OCI-LY3 (cell line): Measurements from ENCODE around the gene RAI1.
A peak's percentile ranks its signal among the peaks of the same experiment; 100 is the strongest.

ENCODE experiments used
- H2AFZ ChIP-seq: fragments of 200-600, 300-600 bp; shearing (Covaris generic); 2 replicates; pipeline ENCODE4 v1.6.0; 2014; ENCODE audit warnings: antibody characterized with exemption, low read depth, low read length
- H3K27ac ChIP-seq: fragments of 200-600, 300-600 bp; sonication (generic); 2 replicates; pipeline ENCODE4 v1.5.1; 2014; ENCODE audit warnings: mild to moderate bottlenecking, low read length, moderate library complexity, mixed read lengths
- H3K27me3 ChIP-seq: fragments of 200-600, 300-600 bp; sonication (generic); 2 replicates; pipeline ENCODE4 v1.6.1; 2014; ENCODE audit warnings: low read depth, low read length, mixed read lengths
- H3K36me3 ChIP-seq: fragments of 200-600, 300-600 bp; sonication (generic); replicated peaks from 2 replicates; pipeline ENCODE3; 2014; ENCODE audit warnings: low read depth, low read length, mixed read lengths
- H3K4me1 ChIP-seq: fragments of 300-600, 200-600 bp; sonication (generic); 2 replicates; pipeline ENCODE4 v1.6.1; 2014; ENCODE audit warnings: low read length, mixed read lengths
- H3K4me2 ChIP-seq: fragments of 200-600, 300-600 bp; sonication (generic); 2 replicates; pipeline ENCODE4 v1.6.1; 2014; ENCODE audit warnings: low read length, mixed read lengths
- H3K4me3 ChIP-seq: fragments of 300-600, 200-600 bp; sonication (generic); 2 replicates; pipeline ENCODE4 v1.5.1; 2014; ENCODE audit warnings: antibody characterized with exemption, mild to moderate bottlenecking, low read length, moderate library complexity
- H3K79me2 ChIP-seq: fragments of 300-600, 200-600 bp; shearing (Covaris generic); 2 replicates; pipeline ENCODE4 v1.6.1; 2014; ENCODE audit warnings: mild to moderate bottlenecking, low read length, mixed read lengths
- H3K9ac ChIP-seq: fragments of 300-600, 200-600 bp; shearing (Covaris generic); 2 replicates; pipeline ENCODE4 v1.6.0; 2014; ENCODE audit warnings: mild to moderate bottlenecking, low read length, moderate library complexity
- H3K9me3 ChIP-seq: fragments of 200-600, 300-600 bp; shearing (Covaris generic); 2 replicates; pipeline ENCODE4 v1.6.1; 2014; ENCODE audit warnings: low read length, mixed read lengths; ENCODE audit not compliant: insufficient read depth
- H4K20me1 ChIP-seq: fragments of 200-600, 300-600 bp; sonication (generic); 2 replicates; pipeline ENCODE4 v1.6.1; 2016; ENCODE audit warnings: low read length, mixed read lengths; ENCODE audit not compliant: insufficient read depth
- EZH2phosphoT487 ChIP-seq: fragments of 200-600 bp; shearing (Covaris generic); IDR thresholded peaks from 2 replicates; pipeline ENCODE4 v1.6.1; 2018; ENCODE audit warnings: antibody characterized with exemption, mixed run types, low read depth
- TF ChIP-seq, protein P1 (sequence below): fragments of 200-600, 300-600 bp; sonication (generic); IDR thresholded peaks from 2 replicates; pipeline ENCODE4 v1.5.1; 2014; ENCODE audit warnings: antibody characterized with exemption, low read length, low read depth

RAI1 gene

DNA sequence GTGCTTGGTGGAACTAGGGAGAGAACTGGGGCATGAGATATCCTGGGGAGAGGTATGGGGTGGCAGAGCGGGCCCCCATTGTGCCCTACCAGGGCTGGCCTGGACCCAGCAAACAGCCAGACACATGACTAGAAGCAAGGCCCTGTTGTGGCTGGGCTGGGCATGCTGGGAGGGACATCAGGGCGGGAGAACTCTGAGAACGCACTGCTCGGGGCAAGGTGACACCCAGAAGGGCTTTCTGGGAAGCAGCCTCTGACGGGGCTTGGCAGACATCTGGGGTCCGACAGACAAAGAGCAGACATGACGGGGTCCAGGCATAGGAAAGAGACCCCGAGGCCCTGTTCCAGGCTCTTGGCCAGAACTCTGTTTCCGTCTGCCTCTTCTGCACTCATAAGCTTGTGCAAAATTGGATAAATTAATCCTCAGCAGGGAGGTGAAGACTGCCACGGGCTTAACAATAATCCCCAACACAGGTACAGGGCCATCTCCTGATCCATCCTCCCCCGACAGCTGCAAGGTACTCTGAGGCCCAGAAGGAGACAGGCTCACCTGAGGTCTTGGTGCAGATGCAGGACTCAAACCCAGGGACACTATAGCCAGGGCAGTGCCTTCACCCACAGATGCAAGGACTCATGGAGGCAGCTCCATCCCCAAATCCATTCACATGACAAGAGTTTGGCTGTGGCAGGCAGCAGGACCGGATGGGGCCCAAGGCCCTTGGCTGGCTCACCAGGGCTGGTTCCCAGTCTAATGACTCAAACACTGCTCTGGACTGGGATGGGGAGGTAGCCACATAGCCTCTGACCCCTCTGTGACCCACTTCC is 150.2 kb downstream of the RAI1 start:
- no peaks in the 10 kb centered on the region for H3K9me3 ChIP-seq
- no peak overlapping the region for H3K4me2 ChIP-seq
- no peak overlapping the region for H3K27ac ChIP-seq
- no peaks in the 10 kb centered on the region for H3K27me3 ChIP-seq
- TF ChIP-seq, protein P1, sequence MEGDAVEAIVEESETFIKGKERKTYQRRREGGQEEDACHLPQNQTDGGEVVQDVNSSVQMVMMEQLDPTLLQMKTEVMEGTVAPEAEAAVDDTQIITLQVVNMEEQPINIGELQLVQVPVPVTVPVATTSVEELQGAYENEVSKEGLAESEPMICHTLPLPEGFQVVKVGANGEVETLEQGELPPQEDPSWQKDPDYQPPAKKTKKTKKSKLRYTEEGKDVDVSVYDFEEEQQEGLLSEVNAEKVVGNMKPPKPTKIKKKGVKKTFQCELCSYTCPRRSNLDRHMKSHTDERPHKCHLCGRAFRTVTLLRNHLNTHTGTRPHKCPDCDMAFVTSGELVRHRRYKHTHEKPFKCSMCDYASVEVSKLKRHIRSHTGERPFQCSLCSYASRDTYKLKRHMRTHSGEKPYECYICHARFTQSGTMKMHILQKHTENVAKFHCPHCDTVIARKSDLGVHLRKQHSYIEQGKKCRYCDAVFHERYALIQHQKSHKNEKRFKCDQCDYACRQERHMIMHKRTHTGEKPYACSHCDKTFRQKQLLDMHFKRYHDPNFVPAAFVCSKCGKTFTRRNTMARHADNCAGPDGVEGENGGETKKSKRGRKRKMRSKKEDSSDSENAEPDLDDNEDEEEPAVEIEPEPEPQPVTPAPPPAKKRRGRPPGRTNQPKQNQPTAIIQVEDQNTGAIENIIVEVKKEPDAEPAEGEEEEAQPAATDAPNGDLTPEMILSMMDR: no peak
- TF ChIP-seq EZH2phosphoT487: no peak
- no peaks in the 10 kb centered on the region for H3K36me3 ChIP-seq
- H2AFZ ChIP-seq: no peak overlapping the region
- H4K20me1 ChIP-seq: peaks cover 23% of the 10 kb centered on the region; the same call in 1 of the 2 replicates
- peaks cover 25% of the 10 kb centered on the region for H3K4me1 ChIP-seq
- H3K9ac ChIP-seq: no peak overlapping the region
- no peak overlapping the region for H3K4me3 ChIP-seq
- peaks cover 32% of the 10 kb centered on the region for H3K79me2 ChIP-seq

DNA sequence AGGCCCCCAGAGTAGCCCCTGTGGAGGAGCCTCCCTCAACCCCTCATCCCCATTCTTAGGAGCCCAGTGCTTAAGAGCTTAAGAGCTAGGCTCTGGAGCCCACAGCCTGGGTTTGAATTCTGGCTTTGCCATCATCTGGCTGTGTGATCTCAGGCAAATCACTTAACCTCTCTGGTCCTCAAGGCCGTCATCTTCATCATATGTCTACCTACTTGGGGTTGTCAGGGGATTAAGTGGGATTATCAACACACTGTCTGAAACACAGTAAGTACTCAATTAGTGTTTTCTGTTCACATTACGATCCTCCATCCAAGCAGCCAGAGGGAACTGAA is 150.7 kb downstream of the RAI1 start:
- H3K9ac ChIP-seq: no peak overlapping the region
- peaks cover 32% of the 10 kb centered on the region for H3K79me2 ChIP-seq
- TF ChIP-seq, protein P1: no peak
- no peak for TF ChIP-seq EZH2phosphoT487
- no peaks in the 10 kb centered on the region for H3K27me3 ChIP-seq
- H3K27ac ChIP-seq: no peak overlapping the region
- H2AFZ ChIP-seq: no peak overlapping the region
- no peaks in the 10 kb centered on the region for H3K9me3 ChIP-seq
- H4K20me1 ChIP-seq: peaks cover 20% of the 10 kb centered on the region; the same call in 1 of the 2 replicates
- no peak overlapping the region for H3K4me3 ChIP-seq
- no peak overlapping the region for H3K4me2 ChIP-seq
- no peaks in the 10 kb centered on the region for H3K36me3 ChIP-seq
- H3K4me1 ChIP-seq: peaks cover 26% of the 10 kb centered on the region

DNA sequence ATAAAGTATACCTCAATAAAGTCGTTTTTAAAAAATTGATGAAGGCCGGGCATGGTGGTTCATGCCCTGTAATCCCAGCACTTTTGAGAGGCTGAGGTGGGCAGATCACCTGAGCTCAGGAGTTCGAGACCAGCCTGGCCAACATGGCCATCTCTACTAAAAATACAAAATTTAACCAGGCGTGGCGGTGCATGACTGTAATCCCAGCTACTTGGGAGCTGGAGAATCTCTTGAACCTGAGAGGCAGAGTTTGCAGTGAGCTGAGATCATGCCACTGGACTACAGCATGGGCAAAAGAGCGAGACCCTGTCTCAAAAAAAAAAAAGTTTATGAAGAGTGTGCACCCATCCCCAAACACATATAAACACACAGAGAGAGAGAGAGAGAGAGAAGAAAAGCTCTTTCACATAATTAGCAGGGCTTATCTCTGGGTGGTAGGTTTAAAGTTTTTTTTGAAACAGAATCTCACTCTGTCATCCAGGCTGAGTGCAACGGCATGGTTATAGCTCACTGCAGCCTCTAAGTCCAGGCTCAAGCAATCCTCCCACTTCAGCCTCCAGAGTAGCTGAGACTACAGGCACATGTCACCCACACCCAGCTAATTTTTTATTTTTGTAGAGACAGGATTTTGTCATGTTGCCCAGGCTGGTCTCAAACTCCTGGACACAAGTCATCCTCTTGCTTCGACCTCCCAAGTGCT is 152.6 kb downstream of the RAI1 start:
- peak overlapping the region; percentile 44 for H3K4me2 ChIP-seq
- peaks cover 15% of the 10 kb centered on the region; the same call in 1 of the 2 replicates for H4K20me1 ChIP-seq
- H3K79me2 ChIP-seq: peaks cover 32% of the 10 kb centered on the region
- no peaks in the 10 kb centered on the region for H3K27me3 ChIP-seq
- H3K4me1 ChIP-seq: peaks cover 41% of the 10 kb centered on the region
- H3K36me3 ChIP-seq: no peaks in the 10 kb centered on the region
- H2AFZ ChIP-seq: no peak overlapping the region
- peak overlapping the region; percentile 84 for H3K27ac ChIP-seq
- TF ChIP-seq, protein P1: no peak
- TF ChIP-seq EZH2phosphoT487: no peak
- H3K4me3 ChIP-seq: no peak overlapping the region
- no peak overlapping the region for H3K9ac ChIP-seq
- H3K9me3 ChIP-seq: no peaks in the 10 kb centered on the region

DNA sequence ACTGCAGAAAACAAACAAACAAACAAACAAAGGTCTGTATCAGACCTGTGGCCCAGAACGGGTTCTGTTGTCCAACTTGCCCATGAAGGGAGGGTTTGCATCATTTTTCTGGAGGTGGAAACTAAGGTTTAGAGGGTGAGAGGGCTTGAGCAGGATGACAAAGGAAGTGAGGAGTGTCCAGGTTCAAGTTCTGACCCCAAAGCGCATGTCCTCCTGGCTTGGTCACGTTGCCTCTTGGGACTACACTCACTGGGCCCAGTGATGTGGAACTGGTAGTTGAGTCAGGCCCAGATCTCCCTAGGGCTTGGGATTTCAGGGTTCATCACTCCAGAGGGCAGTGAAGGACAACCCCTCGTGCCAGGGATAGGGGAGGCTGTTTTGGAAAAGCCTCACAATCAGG is 153.7 kb downstream of the RAI1 start:
- Histone ChIP-seq H3K4me2 (peak overlapping the region; percentile 94), H2AFZ (no peak overlapping the region), H3K9me3 (no peaks in the 10 kb centered on the region), H3K79me2 (peaks cover 32% of the 10 kb centered on the region), H3K4me3 (peak overlapping the region; percentile 86), H3K27me3 (no peaks in the 10 kb centered on the region), H3K9ac (peak overlapping the region; percentile 39; the same call in 1 of the 2 replicates), H3K36me3 (no peaks in the 10 kb centered on the region), H3K4me1 (peaks cover 49% of the 10 kb centered on the region), H4K20me1 (peaks cover 15% of the 10 kb centered on the region; the same call in 1 of the 2 replicates), H3K27ac (peak overlapping the region; percentile 84)
- TF ChIP-seq, protein P1: no peak
- no peak for TF ChIP-seq EZH2phosphoT487
